ENCODE data around the gene FBXL22.

DNA sequence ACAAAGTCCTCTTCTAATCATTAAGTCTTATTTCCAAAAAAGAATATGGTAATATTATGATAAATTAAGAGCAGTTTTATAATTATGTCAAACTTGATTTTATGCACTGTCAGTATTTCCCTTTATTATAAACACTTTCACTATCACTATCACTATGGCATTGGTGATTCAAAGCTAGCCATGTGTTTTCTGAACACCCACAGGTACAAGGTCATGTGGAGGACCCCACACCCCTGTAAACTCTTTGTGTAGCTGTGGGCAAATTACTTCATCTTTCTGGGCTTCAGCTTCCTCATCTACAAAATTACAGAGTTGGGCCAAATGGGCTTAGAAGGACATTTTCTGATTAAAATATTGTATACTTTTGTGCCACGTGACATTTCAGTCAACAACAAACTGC is 41.7 kb downstream of the FBXL22 start:
- TF ChIP-seq CTCF (IDR thresholded peaks at IDR 0.05; ENCODE audit: low read depth, low read length, poor library complexity, severe bottlenecking) (no peak), EZH2phosphoT487 (IDR thresholded peaks at IDR 0.05; ENCODE audit: borderline replicate concordance, low read length) (no peak)

Data from DOHH2 (cell line).